Stimulated activated CD4-positive, alpha-beta T cell treated with anti-CD3 and anti-CD28 coated beads, TNF-alpha, amount 100 ng/mL, for 1 hour (primary cell): Measurements from ENCODE around the gene DMXL1.

Source experiments
- DNase-seq, 3 donors: peaks; one replicate each; pipeline ENCODE4 v3.0.0-alpha.2; 2020; ENCODE audit warnings: low read depth in 3 of 3, low spot score in 1 of 3

Gene DMXL1

GRCh38 chr5:119268387-119269060, 197.6 kb downstream of the DMXL1 start:
- peak; percentile 89 to 98 (median 94) for DNase-seq

DNA sequence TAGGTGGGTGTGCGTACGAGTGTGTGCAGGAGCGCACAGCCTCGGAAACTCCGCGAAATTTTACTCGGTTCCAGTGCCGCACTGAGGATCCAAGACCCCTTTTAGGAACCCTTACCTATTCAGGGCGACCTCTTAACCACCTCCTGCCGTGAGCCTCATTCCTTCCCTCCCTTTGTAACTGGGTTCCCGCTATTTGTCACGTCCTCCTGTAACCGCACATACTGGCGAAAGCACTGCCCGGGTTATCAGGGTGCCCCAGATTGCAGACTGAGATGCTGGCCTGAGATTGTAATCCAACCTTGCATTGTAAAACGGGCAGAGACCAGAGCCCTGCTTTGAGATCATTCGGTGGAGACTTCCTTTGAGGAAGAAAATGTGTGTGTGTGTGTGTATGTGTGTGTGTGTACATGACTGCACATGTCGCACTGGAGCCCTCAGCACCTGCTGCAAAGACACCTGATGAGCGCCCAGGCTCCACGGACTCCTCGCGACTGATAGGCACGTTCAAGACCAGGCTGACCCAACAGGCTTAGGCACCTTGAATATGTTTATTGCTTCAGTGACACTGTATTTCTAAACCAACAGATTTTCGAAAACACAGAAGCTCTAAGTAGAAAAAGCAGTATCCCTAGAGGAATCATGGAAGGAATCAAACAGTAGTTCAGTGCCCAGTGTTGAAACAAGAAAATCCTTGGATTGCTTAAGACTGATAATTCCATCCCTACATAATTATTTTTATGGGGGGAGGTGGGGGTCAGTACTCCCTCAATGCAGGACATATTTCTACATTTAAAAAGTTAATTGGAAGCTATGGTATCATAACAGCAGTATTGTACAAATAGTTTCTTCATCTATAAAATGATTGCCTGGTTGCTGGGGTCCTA, 198.4 kb downstream of the DMXL1 start:
- DNase-seq, result no peak

GRCh38 chr5:119270121-119270565, 199.3 kb downstream of the DMXL1 start:
- no peak for DNase-seq

DNA sequence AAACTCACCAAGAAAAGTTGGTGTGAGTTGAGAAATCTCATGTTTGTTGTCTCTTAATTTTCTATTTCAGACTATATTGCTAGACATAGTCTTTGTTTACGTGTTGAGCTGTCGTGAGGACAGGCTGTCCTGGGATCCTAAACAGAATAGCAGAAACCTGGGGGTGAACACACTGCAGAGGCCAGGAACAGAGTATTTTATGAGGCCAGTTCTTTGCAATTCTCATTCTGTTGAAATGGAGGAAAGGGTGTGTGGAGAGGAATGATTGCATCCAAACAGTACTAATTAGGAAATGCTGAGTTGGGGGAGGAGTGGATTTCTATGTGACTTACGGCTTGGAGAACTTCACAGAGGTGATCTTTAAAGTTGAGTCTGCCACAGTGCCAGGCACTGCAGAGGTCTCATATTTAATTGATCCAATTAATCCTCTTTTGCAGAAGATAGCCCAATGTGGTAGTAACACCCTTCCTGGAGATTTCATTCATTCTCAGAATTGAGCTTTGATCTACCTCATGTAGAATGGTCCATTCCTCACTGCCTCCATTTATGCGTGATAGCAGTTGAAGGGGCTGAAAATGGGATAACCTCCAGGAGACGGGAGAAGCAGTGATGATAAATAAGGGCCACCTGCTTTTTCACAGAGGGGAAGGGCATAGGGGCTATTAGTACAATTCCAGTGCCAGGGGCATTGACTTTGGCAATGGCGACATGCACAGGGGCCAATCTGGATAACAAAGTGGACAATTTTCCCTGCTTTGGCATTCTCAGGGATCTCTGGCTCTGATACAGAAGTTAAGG, 200.3 kb downstream of the DMXL1 start:
- DNase-seq, result no peak

DNA sequence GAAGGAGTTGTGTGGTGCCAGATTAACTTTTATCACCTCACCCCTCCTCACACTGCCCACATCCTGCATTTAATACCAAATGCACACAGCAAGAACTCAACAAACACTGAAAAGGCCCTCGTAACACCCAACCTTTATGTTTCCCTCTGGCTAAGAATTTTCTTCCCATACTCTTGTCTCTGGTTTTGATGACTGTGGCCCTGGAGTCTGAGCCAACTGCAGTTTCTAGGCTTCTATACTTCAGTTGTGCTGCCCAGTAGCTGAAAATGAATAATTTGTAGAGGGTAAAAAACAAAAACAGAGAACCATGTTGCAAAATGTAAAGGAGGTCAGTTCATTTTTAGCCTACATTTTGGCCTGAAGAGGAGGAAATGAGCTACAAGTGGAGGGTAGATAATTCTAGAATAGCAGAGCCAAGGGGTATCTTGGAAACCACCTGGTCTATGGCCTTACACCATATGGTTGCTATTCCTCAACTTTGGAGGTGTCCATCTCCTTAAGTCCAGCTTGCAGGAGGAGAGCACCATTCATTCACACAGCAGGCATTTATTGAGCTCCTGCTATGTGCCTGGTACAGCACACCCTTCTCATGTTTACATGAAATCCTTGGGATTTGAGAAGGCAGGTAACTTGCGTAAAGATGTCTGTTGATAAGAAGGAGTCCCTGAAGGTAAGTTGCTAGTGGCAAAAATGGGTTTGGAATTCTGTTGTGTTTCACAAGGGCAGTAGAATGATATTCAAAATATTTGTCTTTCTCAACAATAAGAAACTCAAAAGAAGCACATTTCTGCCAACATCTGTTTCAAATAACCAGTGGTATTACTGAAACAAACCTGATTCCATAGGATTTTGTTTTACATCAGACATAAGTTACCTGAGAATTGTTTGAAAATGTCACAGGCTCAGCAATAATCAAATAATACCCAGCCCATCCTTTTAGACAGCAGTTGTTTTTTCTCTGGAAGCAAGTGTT, 201.2 kb downstream of the DMXL1 start:
- DNase-seq, result no peak

- no peak for DNase-seq
Observed at GRCh38 chr5:119273391-119273839, 202.5 kb downstream of the DMXL1 start.

GRCh38 chr5:119274030-119274766, 203.3 kb downstream of the DMXL1 start:
- no peak for DNase-seq

- DNase-seq, result no peak
Observed at GRCh38 chr5:119274767-119275130, 203.9 kb downstream of the DMXL1 start.

- no peak for DNase-seq
Observed at GRCh38 chr5:119275146-119275545, 204.3 kb downstream of the DMXL1 start.

GRCh38 chr5:119275601-119276173, 204.8 kb downstream of the DMXL1 start:
- DNase-seq, result no peak

GRCh38 chr5:119276978-119277377, 206.1 kb downstream of the DMXL1 start:
- no peak for DNase-seq

DNA sequence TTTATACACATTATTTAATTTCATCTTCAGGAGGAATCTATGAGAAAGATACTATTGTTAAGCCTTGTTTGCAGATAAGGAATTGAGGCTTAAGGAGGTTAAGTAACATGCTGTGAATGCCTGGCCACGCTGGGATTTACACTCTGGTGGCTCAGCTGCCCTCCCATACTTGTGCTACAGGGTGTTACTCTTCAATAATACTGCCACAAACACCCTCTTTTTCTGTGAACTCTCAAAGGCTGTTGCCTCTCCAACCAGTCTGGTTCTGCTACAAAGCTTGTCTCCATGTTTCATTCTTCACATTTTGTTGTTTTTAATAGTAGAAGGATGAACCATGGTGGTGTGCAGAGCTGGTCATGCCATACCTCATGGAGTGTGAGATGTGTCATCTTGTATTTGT, 208.2 kb downstream of the DMXL1 start:
- DNase-seq, result no peak

- no peak for DNase-seq
Observed at GRCh38 chr5:119280380-119280779, 209.5 kb downstream of the DMXL1 start.

- no peak for DNase-seq
Observed at GRCh38 chr5:119282628-119283027, 211.7 kb downstream of the DMXL1 start.

DNA sequence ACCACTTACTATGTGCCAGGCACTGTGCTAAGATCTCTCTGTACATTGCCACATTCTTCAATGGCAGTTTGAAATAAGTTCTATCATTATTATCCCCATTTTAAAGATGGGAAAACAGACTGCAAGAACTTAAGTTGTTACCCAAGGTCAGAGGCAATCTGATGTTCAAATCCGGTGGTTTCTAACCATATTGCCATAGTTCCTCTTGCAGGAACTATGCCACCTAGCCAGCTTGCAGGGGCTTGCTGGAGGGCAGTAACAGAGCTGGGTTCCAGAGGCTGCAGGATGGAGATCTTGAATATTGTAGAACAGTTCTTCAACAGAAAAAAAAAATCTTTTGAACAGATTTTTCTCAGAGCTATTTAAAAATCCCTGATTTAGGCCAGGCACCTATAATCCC, 213.1 kb downstream of the DMXL1 start:
- no peak for DNase-seq

- no peak for DNase-seq
Observed at GRCh38 chr5:119285070-119285916, 214.4 kb downstream of the DMXL1 start.

DNA sequence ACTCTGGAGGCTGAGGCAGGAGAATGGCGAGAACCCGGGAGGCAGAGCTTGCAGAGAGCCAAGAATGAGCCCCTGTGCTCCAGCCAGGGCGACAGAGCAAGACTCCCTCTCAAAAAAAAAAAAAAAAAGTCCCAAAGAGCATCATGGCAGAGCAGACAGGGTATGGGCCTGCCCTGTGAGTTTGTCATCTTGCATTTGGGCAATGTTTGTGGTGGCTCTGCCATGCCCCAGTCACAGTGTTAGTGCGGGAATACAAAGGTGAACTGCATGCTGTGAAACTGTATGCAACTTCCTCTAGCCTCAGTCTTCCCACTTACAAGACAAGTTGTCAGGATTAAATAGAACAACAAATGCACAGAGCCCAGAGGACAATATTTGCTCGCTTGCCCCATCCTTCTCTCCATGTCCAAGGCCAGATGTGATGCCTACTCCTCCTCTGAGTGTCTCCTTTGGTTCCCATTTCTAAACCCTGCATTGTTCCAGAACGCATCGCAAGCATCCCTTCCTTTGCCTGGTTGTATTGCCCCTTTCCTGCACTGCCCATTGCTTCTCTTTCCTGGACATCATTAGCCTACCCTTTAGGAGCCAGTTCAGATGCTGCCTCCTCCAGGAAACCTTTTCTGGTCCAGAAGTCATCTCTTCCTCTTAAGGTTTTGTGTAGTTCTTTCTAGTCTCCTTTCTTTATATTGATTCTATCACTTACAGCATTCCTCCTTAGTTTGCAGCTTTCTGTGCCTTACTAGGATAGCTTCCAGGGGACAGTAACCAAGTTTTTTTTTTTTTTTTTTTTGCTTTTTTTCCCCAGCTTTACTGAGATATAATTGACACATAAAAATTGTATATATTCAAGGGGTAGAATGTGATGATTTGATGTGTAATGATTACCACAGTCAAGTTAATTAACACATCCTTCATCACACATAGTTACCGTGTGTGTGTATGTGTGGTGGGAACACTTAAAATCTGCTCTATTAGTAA, 215.9 kb downstream of the DMXL1 start:
- DNase-seq, result no peak
